Stimulated activated CD8-positive, alpha-beta memory T cell treated with anti-CD3 and anti-CD28 coated beads, Interleukin-2, amount 100 ng/mL, for 1 hour (primary cell): ENCODE results near the gene IL17C.

Experiments
- DNase-seq, 2 donors: peaks; one replicate each; pipeline ENCODE4 v3.0.0-alpha.2; 2020; ENCODE audit warnings: low read depth in 2 of 2

The IL17C gene

GRCh38 chr16:88645455-88645854 lies 7.1 kb downstream of the IL17C start:
- DNase-seq: no peak

GRCh38 chr16:88645941-88646340 lies 7.6 kb downstream of the IL17C start:
- no peak for DNase-seq

GRCh38 chr16:88646345-88647034 lies 8.1 kb downstream of the IL17C start:
- no peak for DNase-seq

- no peak for DNase-seq
These were observed 9.1 kb downstream of the IL17C start for GRCh38 chr16:88647178-88648070.

- DNase-seq: no peak
These were observed 11.0 kb downstream of the IL17C start for GRCh38 chr16:88649195-88649923.

GRCh38 chr16:88649924-88650748 lies 11.8 kb downstream of the IL17C start:
- DNase-seq: no peak

GRCh38 chr16:88650749-88651275 lies 12.4 kb downstream of the IL17C start, which contains the start of gene CYBA:
CYBA (minus strand) TSS chr16:88651053; CDS start chr16:88651013, 40 bp downstream.
- DNase-seq: peak; percentile 67 to 71

- peak; percentile 33 to 44 for DNase-seq
These were observed 13.1 kb downstream of the IL17C start for GRCh38 chr16:88651276-88651988.

- DNase-seq: no peak
These were observed 13.8 kb downstream of the IL17C start for GRCh38 chr16:88651989-88652761.

- no peak for DNase-seq
These were observed 14.3 kb downstream of the IL17C start for GRCh38 chr16:88652762-88653063.

GRCh38 chr16:88653101-88653500 lies 14.7 kb downstream of the IL17C start:
- DNase-seq: no peak

GRCh38 chr16:88653596-88654362 lies 15.4 kb downstream of the IL17C start:
- no peak for DNase-seq

- DNase-seq: no peak
These were observed 16.1 kb downstream of the IL17C start for GRCh38 chr16:88654363-88655052.

- no peak for DNase-seq
These were observed 16.8 kb downstream of the IL17C start for GRCh38 chr16:88655053-88655732.

GRCh38 chr16:88655733-88656281 lies 17.4 kb downstream of the IL17C start:
- no peak for DNase-seq

GRCh38 chr16:88656291-88656980 lies 18.1 kb downstream of the IL17C start:
- no peak for DNase-seq

- no peak for DNase-seq
These were observed 19.0 kb downstream of the IL17C start for GRCh38 chr16:88657371-88657770.
